Measurements from ENCODE around the gene CLDN16. TPM values are rescaled to one million over a fixed set of nuclear protein-coding genes. Genes with fewer than 3 reads are reported as not detected.

Gene CLDN16
- total RNA-seq, 2 experiments from 2014 or later: not detected

GRCh38 chr3:190371152-190371551 lies 16.8 kb upstream of the CLDN16 start:
- H3K27me3 ChIP-seq (ENCODE audit: control insufficient read depth in 1 of 2, insufficient read depth in 2 of 2, low read length in 2 of 2): peaks cover 0 to 3% of the 10 kb centered on the region in 2 experiments
- ATAC-seq (ENCODE audit: poor library complexity) (no peak), DNase-seq (no peak)
- H3K4me3 ChIP-seq (ENCODE audit: low read length): no peak overlapping the region
- Mint-ChIP-seq H3K4me3 (no peak overlapping the region), H3K9me3 (no peaks in the 10 kb centered on the region), H3K27ac (no peak overlapping the region), H3K36me3 (ENCODE audit: low read depth) (no peaks in the 10 kb centered on the region), H3K27me3 (peaks cover 17% of the 10 kb centered on the region), H3K4me1 (ENCODE audit: low read depth) (no peaks in the 10 kb centered on the region)
- TF ChIP-seq, protein P1, sequence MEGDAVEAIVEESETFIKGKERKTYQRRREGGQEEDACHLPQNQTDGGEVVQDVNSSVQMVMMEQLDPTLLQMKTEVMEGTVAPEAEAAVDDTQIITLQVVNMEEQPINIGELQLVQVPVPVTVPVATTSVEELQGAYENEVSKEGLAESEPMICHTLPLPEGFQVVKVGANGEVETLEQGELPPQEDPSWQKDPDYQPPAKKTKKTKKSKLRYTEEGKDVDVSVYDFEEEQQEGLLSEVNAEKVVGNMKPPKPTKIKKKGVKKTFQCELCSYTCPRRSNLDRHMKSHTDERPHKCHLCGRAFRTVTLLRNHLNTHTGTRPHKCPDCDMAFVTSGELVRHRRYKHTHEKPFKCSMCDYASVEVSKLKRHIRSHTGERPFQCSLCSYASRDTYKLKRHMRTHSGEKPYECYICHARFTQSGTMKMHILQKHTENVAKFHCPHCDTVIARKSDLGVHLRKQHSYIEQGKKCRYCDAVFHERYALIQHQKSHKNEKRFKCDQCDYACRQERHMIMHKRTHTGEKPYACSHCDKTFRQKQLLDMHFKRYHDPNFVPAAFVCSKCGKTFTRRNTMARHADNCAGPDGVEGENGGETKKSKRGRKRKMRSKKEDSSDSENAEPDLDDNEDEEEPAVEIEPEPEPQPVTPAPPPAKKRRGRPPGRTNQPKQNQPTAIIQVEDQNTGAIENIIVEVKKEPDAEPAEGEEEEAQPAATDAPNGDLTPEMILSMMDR (IDR thresholded peaks at IDR 0.05): no peak
- H3K4me1 ChIP-seq (ENCODE audit: insufficient read depth, low read length): no peaks in the 10 kb centered on the region
- H3K9me3 ChIP-seq (ENCODE audit: control insufficient read depth in 1 of 2, insufficient read depth in 1 of 2, low read length in 2 of 2): no peaks in the 10 kb centered on the region
- ChIA-PET CTCF (no interaction called here), POLR2A (no interaction called here)
- H3K36me3 ChIP-seq (ENCODE audit: insufficient read depth, low read length): no peaks in the 10 kb centered on the region
- intact Hi-C loops (cut with DNase I, micrococcal nuclease): no loop called here
- no peak overlapping the region for H3K27ac ChIP-seq (ENCODE audit: low read depth in 1 of 2, low read length in 2 of 2)

- TF ChIP-seq, protein P1 (IDR thresholded peaks at IDR 0.05): no peak
- Histone ChIP-seq H3K27me3 (ENCODE audit: control insufficient read depth in 1 of 2, insufficient read depth in 2 of 2, low read length in 2 of 2) (peaks cover 0 to 3% of the 10 kb centered on the region in 2 experiments), H3K9me3 (ENCODE audit: control insufficient read depth in 1 of 2, insufficient read depth in 1 of 2, low read length in 2 of 2) (no peaks in the 10 kb centered on the region), H3K36me3 (ENCODE audit: insufficient read depth, low read length) (no peaks in the 10 kb centered on the region), H3K4me3 (ENCODE audit: low read length) (no peak overlapping the region), H3K27ac (ENCODE audit: low read depth in 1 of 2, low read length in 2 of 2) (no peak overlapping the region), H3K4me1 (ENCODE audit: insufficient read depth, low read length) (no peaks in the 10 kb centered on the region)
- POLR2A ChIA-PET: no interaction called here
- H3K27ac Mint-ChIP-seq: no peak overlapping the region
- H3K27me3 Mint-ChIP-seq: peaks cover 34% of the 10 kb centered on the region
- ATAC-seq (ENCODE audit: poor library complexity): no peak
- no peaks in the 10 kb centered on the region for H3K9me3 Mint-ChIP-seq
- no peak for DNase-seq
- H3K4me3 Mint-ChIP-seq: no peak overlapping the region
- CTCF ChIA-PET: no interaction called here
- intact Hi-C loops (cut with DNase I, micrococcal nuclease): no loop called here
- H3K36me3 Mint-ChIP-seq (ENCODE audit: low read depth): no peaks in the 10 kb centered on the region
- no peaks in the 10 kb centered on the region for H3K4me1 Mint-ChIP-seq (ENCODE audit: low read depth)
Measured at GRCh38 chr3:190375246-190375645, 12.7 kb upstream of the CLDN16 start.

DNA sequence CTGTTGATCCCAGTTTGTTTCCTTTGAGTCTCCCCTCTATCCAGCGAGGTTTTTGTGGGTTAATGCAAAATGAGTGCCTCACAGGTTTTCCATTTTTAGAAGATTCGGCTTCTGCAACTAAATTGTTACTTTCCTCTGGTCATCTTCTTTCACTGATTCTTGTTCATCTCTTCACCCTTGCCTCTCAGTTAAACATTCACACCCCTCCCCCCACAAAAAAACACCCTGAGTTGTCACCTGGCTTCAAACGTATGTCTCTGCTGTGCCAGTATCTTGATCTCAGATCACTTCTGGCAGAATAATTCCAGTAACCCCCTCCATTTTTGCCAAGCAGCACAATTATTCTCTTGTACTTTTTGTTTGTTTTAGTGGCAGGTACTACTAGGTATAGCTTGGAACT lies 12.3 kb upstream of the CLDN16 start:
- Histone ChIP-seq H3K27me3 (ENCODE audit: control insufficient read depth in 1 of 2, insufficient read depth in 2 of 2, low read length in 2 of 2) (peaks cover 0 to 3% of the 10 kb centered on the region in 2 experiments), H3K27ac (ENCODE audit: low read depth in 1 of 2, low read length in 2 of 2) (no peak overlapping the region), H3K36me3 (ENCODE audit: insufficient read depth, low read length) (no peaks in the 10 kb centered on the region), H3K4me3 (ENCODE audit: low read length) (no peak overlapping the region), H3K9me3 (ENCODE audit: control insufficient read depth in 1 of 2, insufficient read depth in 1 of 2, low read length in 2 of 2) (no peaks in the 10 kb centered on the region), H3K4me1 (ENCODE audit: insufficient read depth, low read length) (no peaks in the 10 kb centered on the region)
- H3K4me3 Mint-ChIP-seq: no peak overlapping the region
- H3K36me3 Mint-ChIP-seq (ENCODE audit: low read depth): no peaks in the 10 kb centered on the region
- TF ChIP-seq, protein P1 (IDR thresholded peaks at IDR 0.05): no peak
- no peak for ATAC-seq (ENCODE audit: poor library complexity)
- ChIA-PET CTCF (no interaction called here), POLR2A (no interaction called here)
- H3K27ac Mint-ChIP-seq: no peak overlapping the region
- DNase-seq: no peak
- no peaks in the 10 kb centered on the region for H3K9me3 Mint-ChIP-seq
- H3K4me1 Mint-ChIP-seq (ENCODE audit: low read depth): no peaks in the 10 kb centered on the region
- peaks cover 34% of the 10 kb centered on the region for H3K27me3 Mint-ChIP-seq
- intact Hi-C loops (cut with DNase I, micrococcal nuclease): no loop called here
